HEK293T (cell line): ENCODE results near the gene CCDC158.

ENCODE experiments used
- CTCF ChIA-PET: fragments of 350-600 bp; formaldehyde crosslinking; extraction: SDS; loops from one replicate; lab custom pipeline; 2021; ENCODE audit warnings: antibody characterized with exemption, inconsistent platforms; lab: Yijun Ruan, JAX
- POLR2A ChIA-PET: fragments of 350-600 bp; formaldehyde crosslinking; extraction: SDS; loops from one replicate; lab custom pipeline; 2020; ENCODE audit warnings: antibody characterized with exemption, inconsistent platforms; lab: Yijun Ruan, JAX
- DNase-seq: peaks from one replicate; pipeline ENCODE4 v3.0.0; 2012; ENCODE audit warnings: mixed read lengths; ENCODE audit errors: extremely low spot score
- ARNT ChIP-seq: fragments of 450-650 bp; IDR thresholded peaks from 2 replicates; pipeline ENCODE4 v1.6.1; 2017; ENCODE audit warnings: mild to moderate bottlenecking
- BHLHE40 ChIP-seq: fragments of 450-650 bp; IDR thresholded peaks from 2 replicates; pipeline ENCODE4 v1.6.1; 2016; ENCODE audit warnings: mild to moderate bottlenecking, moderate library complexity, borderline replicate concordance
- CTBP1 ChIP-seq: fragments of 450-650 bp; IDR thresholded peaks from 2 replicates; pipeline ENCODE4 v1.6.1; 2016; ENCODE audit warnings: borderline replicate concordance
- ELF4 ChIP-seq: fragments of 450-650 bp; IDR thresholded peaks from 2 replicates; pipeline ENCODE4 v1.6.1; 2017; ENCODE audit warnings: antibody characterized with exemption
- FOXA1 ChIP-seq: fragments of 450-650 bp; IDR thresholded peaks from 2 replicates; pipeline ENCODE4 v1.6.1; 2016; ENCODE audit warnings: mild to moderate bottlenecking
- FOXK2 ChIP-seq: fragments of 450-650 bp; IDR thresholded peaks from 2 replicates; pipeline ENCODE4 v1.6.1; 2016; ENCODE audit warnings: mild to moderate bottlenecking
- FOXM1 ChIP-seq: fragments of 450-650 bp; IDR thresholded peaks from 2 replicates; pipeline ENCODE4 v1.6.1; 2017; ENCODE audit warnings: mild to moderate bottlenecking, borderline replicate concordance
- HDGF ChIP-seq: fragments of 450-650 bp; IDR thresholded peaks from 2 replicates; pipeline ENCODE4 v1.6.1; 2017; ENCODE audit warnings: antibody characterized with exemption, borderline replicate concordance
- L3MBTL2 ChIP-seq: fragments of 450-650 bp; conservative IDR thresholded peaks from 2 replicates; pipeline ENCODE4 v1.6.1; 2016; ENCODE audit warnings: mild to moderate bottlenecking
- LEF1 ChIP-seq: fragments of 450-650 bp; IDR thresholded peaks from 2 replicates; pipeline ENCODE4 v1.6.1; 2017; ENCODE audit warnings: mild to moderate bottlenecking, borderline replicate concordance
- NFRKB ChIP-seq: fragments of 450-650 bp; IDR thresholded peaks from 2 replicates; pipeline ENCODE4 v1.6.1; 2016; ENCODE audit warnings: mild to moderate bottlenecking, moderate library complexity
- PKNOX1 ChIP-seq: fragments of 450-650 bp; IDR thresholded peaks from 2 replicates; pipeline ENCODE4 v1.6.1; 2016
- SP1 ChIP-seq: fragments of 450-650 bp; IDR thresholded peaks from 2 replicates; pipeline ENCODE4 v1.6.1; 2017
- SUZ12 ChIP-seq: fragments of 450-650 bp; IDR thresholded peaks from 2 replicates; pipeline ENCODE4 v1.6.1; 2016; ENCODE audit warnings: mild to moderate bottlenecking
- TARDBP ChIP-seq: fragments of 450-650 bp; IDR thresholded peaks from 2 replicates; pipeline ENCODE4 v1.6.1; 2016
- ZNF384 ChIP-seq: fragments of 450-650 bp; IDR thresholded peaks from 2 replicates; pipeline ENCODE4 v1.6.1; 2016

The CCDC158 gene

DNA sequence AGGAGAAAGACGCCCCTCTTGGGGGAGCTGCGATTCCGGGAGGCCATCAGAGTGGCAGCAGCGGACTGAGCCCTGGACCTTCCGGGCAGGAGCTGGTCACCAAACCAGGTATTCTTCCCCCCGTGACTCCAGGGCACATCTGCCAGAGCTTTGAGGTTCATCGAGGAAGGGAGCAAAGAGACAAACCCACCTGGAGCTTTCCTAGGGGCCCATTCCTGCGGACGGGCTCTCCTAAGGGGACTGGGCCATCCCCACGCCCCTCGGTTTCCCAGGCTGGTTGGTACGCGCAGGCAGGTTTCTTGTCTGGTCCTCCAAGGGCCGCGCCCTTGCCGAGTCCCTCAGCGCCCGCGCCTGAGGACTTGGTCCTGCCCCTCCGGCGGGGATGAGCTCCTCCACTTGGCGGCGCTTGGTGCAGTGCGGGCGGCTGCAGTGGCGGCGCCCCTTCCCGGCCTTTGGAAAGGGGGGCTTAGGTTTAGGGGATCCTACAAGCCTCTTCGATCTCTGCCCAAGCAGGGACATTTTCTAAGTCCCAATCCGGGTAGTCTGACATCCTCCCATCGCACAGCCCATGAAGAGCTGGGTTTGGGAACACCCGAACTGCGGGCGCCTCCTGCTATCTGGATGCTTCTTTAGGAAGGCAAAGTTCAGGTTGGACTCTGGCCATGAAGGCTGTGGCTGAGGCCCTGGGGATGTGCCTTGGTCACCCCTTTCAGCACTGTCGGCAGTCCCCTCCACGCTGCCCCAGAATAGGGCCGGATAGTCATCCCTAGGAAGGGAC is 113.9 kb downstream of the CCDC158 start:
- TF ChIP-seq HDGF (no peak), FOXM1 (no peak), ZNF384 (no peak), CTBP1 (no peak), FOXK2 (no peak), L3MBTL2 (no peak), FOXA1 (no peak), NFRKB (no peak), SP1 (no peak), LEF1 (no peak)
- CTCF ChIA-PET = interaction anchor here (0.8 to 3.4 kb wide), 5 partner anchors 9 to 127 kb away, joined by 3 to 20 read pairs (median 6); no protein-coding TSS in a partner anchor
- POLR2A ChIA-PET = interaction anchor here (0.7 to 3.5 kb wide), 9 partner anchors 11 to 96 kb away, joined by 3 to 25 read pairs (median 5); partner anchors contain the start of gene SCARB2
- DNase-seq = peak; percentile 67

GRCh38 chr4:76305971-76306881 is 114.7 kb downstream of the CCDC158 start, which contains the start of gene STBD1:
STBD1 (plus strand) TSS chr4:76306733; CDS start chr4:76306770, 37 bp downstream.
- ChIA-PET POLR2A (interaction anchor here (0.9 to 3.5 kb wide), 13 partner anchors 10 to 126 kb away, joined by 3 to 25 read pairs (median 5); partner anchors contain the start of gene SCARB2), CTCF (interaction anchor here (0.6 to 3.4 kb wide), 10 partner anchors 9 to 496 kb away, joined by 3 to 20 read pairs (median 3); no protein-coding TSS in a partner anchor)
- DNase-seq = peak; percentile 74
- TF ChIP-seq L3MBTL2 (peak; percentile 89), ARNT (no peak), SUZ12 (no peak)

GRCh38 chr4:76305033-76305687 is 115.8 kb downstream of the CCDC158 start:
- ChIA-PET CTCF (interaction anchor here (0.6 to 3.4 kb wide), 5 partner anchors 9 to 128 kb away, joined by 3 to 20 read pairs (median 3); no protein-coding TSS in a partner anchor), POLR2A (interaction anchor here (0.9 to 3.5 kb wide), 6 partner anchors 29 to 125 kb away, joined by 3 to 25 read pairs (median 5); partner anchors contain the start of gene SCARB2)
- no peak for DNase-seq
- TF ChIP-seq FOXA1 = no peak
- no peak for TF ChIP-seq ELF4
- TF ChIP-seq BHLHE40 = no peak
- TF ChIP-seq CTBP1 = no peak
- no peak for TF ChIP-seq TARDBP
- no peak for TF ChIP-seq ARNT
- no peak for TF ChIP-seq SP1
- TF ChIP-seq FOXM1 = no peak
- TF ChIP-seq ZNF384 = no peak

GRCh38 chr4:76302826-76303438 is 118.0 kb downstream of the CCDC158 start:
- TF ChIP-seq FOXM1 = no peak
- no peak for TF ChIP-seq HDGF
- no peak for TF ChIP-seq SP1
- no peak for TF ChIP-seq ZNF384
- TF ChIP-seq FOXA1 = no peak
- TF ChIP-seq FOXK2 = no peak
- no peak for TF ChIP-seq LEF1
- TF ChIP-seq L3MBTL2 = no peak
- no peak for TF ChIP-seq ELF4
- no peak for TF ChIP-seq TARDBP
- TF ChIP-seq PKNOX1 = no peak
- TF ChIP-seq NFRKB = no peak
- no peak for TF ChIP-seq ARNT
- no peak for TF ChIP-seq BHLHE40
- CTCF ChIA-PET = no interaction called here
- no peak for DNase-seq
- POLR2A ChIA-PET = no interaction called here

- POLR2A ChIA-PET = no interaction called here
- TF ChIP-seq ZNF384 (no peak), BHLHE40 (no peak), CTBP1 (no peak), HDGF (no peak), LEF1 (no peak), PKNOX1 (no peak), L3MBTL2 (no peak), TARDBP (no peak), SUZ12 (no peak), NFRKB (no peak), ARNT (no peak), FOXK2 (no peak), FOXA1 (no peak), ELF4 (no peak), FOXM1 (no peak), SP1 (no peak)
- DNase-seq = no peak
- CTCF ChIA-PET = interaction anchor here (0.5 kb wide), 1 partner anchor 53 kb away, joined by 3 read pairs; no protein-coding TSS in a partner anchor
These were observed 119.2 kb downstream of the CCDC158 start for GRCh38 chr4:76301775-76302162.
